Measurements from ENCODE around the gene ZNF142.

DNA sequence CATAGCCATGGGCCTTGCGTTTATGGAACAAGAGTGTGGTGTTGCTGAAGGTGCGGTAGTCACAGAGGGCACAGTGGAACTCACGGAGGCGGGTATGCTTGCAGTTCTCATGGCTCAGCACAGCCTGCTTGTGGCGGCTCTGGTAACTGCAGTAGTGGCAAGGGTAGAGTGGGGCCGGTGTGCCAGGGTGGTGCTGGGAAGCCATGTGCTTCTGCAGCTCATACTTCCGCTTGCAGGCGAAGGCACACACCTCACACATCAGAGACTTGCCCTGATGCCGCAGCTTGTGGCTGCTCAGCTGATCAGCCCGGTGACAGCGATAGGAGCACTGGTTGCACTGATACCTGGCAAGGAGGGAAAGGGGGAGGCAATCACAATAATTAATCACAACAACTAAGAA is 14.7 kb downstream of the ZNF142 start:
- TF ChIP-seq, protein P1, sequence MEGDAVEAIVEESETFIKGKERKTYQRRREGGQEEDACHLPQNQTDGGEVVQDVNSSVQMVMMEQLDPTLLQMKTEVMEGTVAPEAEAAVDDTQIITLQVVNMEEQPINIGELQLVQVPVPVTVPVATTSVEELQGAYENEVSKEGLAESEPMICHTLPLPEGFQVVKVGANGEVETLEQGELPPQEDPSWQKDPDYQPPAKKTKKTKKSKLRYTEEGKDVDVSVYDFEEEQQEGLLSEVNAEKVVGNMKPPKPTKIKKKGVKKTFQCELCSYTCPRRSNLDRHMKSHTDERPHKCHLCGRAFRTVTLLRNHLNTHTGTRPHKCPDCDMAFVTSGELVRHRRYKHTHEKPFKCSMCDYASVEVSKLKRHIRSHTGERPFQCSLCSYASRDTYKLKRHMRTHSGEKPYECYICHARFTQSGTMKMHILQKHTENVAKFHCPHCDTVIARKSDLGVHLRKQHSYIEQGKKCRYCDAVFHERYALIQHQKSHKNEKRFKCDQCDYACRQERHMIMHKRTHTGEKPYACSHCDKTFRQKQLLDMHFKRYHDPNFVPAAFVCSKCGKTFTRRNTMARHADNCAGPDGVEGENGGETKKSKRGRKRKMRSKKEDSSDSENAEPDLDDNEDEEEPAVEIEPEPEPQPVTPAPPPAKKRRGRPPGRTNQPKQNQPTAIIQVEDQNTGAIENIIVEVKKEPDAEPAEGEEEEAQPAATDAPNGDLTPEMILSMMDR (conservative IDR thresholded peaks at IDR 0.05 in 1 of 2, IDR thresholded peaks at IDR 0.05 in 1 of 2; ENCODE audit: low read depth in 1 of 2, low read length in 2 of 2), result no peak
- TF ChIP-seq EZH2 (IDR thresholded peaks at IDR 0.05; ENCODE audit: low read length, missing control alignments), result no peak

Data from fibroblast of lung (primary cell).